ENCODE results near the gene CD209.
"Not testable (repeated sequence)": the region's sequence is repeated elsewhere in the genome, so short reads cannot be mapped to it uniquely, and the experiment has no call there.

Gene CD209

GRCh38 chr19:7766535-7766934, 19.2 kb upstream of the CD209 start:
- no peak for DNase-seq

- not testable (repeated sequence) for DNase-seq
These were observed 17.7 kb upstream of the CD209 start for GRCh38 chr19:7765043-7765442.

GRCh38 chr19:7764157-7764556, 16.8 kb upstream of the CD209 start:
- not testable (repeated sequence) for DNase-seq

GRCh38 chr19:7763696-7764095, 16.4 kb upstream of the CD209 start:
- no peak for DNase-seq

GRCh38 chr19:7762719-7763293, 15.5 kb upstream of the CD209 start, which contains the start of gene CLEC4M:
CLEC4M (plus strand) TSS chr19:7763243; CDS start chr19:7763267, 24 bp downstream.
- no peak for DNase-seq

- DNase-seq, result no peak
These were observed 11.8 kb upstream of the CD209 start for GRCh38 chr19:7759156-7759555.

GRCh38 chr19:7757358-7757757, 10.0 kb upstream of the CD209 start:
- DNase-seq, result no peak

GRCh38 chr19:7756258-7756657, 8.9 kb upstream of the CD209 start:
- no peak for DNase-seq

- DNase-seq, result peak; percentile 31
These were observed 3.9 kb upstream of the CD209 start for GRCh38 chr19:7751157-7751783.

- DNase-seq, result peak; percentile 7
These were observed 1.4 kb upstream of the CD209 start for GRCh38 chr19:7748756-7749155.

- DNase-seq, result no peak
These were observed 837 bp upstream of the CD209 start for GRCh38 chr19:7748171-7748570.

GRCh38 chr19:7746306-7746705, 1.0 kb downstream of the CD209 start:
- DNase-seq, result not testable (repeated sequence)

GRCh38 chr19:7744871-7745650, 2.3 kb downstream of the CD209 start:
- no peak for DNase-seq

- DNase-seq, result no peak
These were observed 3.0 kb downstream of the CD209 start for GRCh38 chr19:7744199-7744786.

- no peak for DNase-seq
These were observed 3.9 kb downstream of the CD209 start for GRCh38 chr19:7743425-7743841.

GRCh38 chr19:7742991-7743390, 4.3 kb downstream of the CD209 start:
- DNase-seq, result no peak

GRCh38 chr19:7742575-7742974, 4.8 kb downstream of the CD209 start:
- DNase-seq, result no peak

GRCh38 chr19:7740682-7741054, 6.7 kb downstream of the CD209 start:
- DNase-seq, result no peak

- DNase-seq, result no peak
These were observed 7.3 kb downstream of the CD209 start for GRCh38 chr19:7739801-7740681.

GRCh38 chr19:7739211-7739755, 8.1 kb downstream of the CD209 start:
- DNase-seq, result no peak

GRCh38 chr19:7738023-7738422, 9.3 kb downstream of the CD209 start:
- no peak for DNase-seq

- no peak for DNase-seq
These were observed 10.1 kb downstream of the CD209 start for GRCh38 chr19:7737215-7737614.

Measured in CD4-positive, alpha-beta T cell treated with Interleukin-12 subunit alpha and Interleukin-12 subunit beta, for 1 hour (primary cell).